ENCODE data around the gene TARBP1. TPM values are rescaled to one million over a fixed set of nuclear protein-coding genes. Genes with fewer than 3 reads are reported as not detected.

Gene TARBP1
- total and polyA plus RNA-seq, 2 of the 8 experiments (the other 6 are each of a cell fraction or from before 2014, with no cell fraction given) = 21.9 to 32.3 TPM

GRCh38 chr1:234342774-234343173, 136.2 kb downstream of the TARBP1 start:
- H2BK20ac ChIP-seq (ENCODE audit: low read length) = no peak overlapping the region
- no peak overlapping the region for H2AK5ac ChIP-seq (ENCODE audit: low read depth, low read length)
- no peaks in the 10 kb centered on the region for H4K20me1 ChIP-seq (replicated peaks in 1 of 2; ENCODE audit: control insufficient read depth in 1 of 2, insufficient read depth in 2 of 2, low read length in 2 of 2)
- no peak overlapping the region for H4K5ac ChIP-seq (ENCODE audit: insufficient read length, low read depth, low read length)
- no peak overlapping the region for H3K23ac ChIP-seq (ENCODE audit: insufficient read length)
- H3K79me2 ChIP-seq (ENCODE audit: control insufficient read depth in 1 of 2, insufficient read depth in 2 of 2, low read length in 2 of 2) = no peaks in the 10 kb centered on the region
- no peaks in the 10 kb centered on the region for H3K27me3 ChIP-seq (replicated peaks in 1 of 4; ENCODE audit: control insufficient read depth in 3 of 4, extremely low read depth in 1 of 4, insufficient read depth in 3 of 4, low read length in 3 of 4)
- no peak overlapping the region for H3K4me2 ChIP-seq (ENCODE audit: insufficient read depth in 1 of 2, low read depth in 2 of 2, low read length in 2 of 2)
- H3K27ac ChIP-seq (ENCODE audit: low read depth, low read length) = no peak overlapping the region
- no peak overlapping the region for H2BK120ac ChIP-seq (replicated peaks; ENCODE audit: low read depth, low read length)
- no peak overlapping the region for H3K9ac ChIP-seq (replicated peaks in 1 of 4; ENCODE audit: extremely low read depth in 1 of 4, low read depth in 3 of 4, low read length in 3 of 4)
- H3K36me3 ChIP-seq (ENCODE audit: control insufficient read depth in 2 of 4, insufficient read depth in 4 of 4, low read length in 3 of 4) = no peaks in the 10 kb centered on the region
- no peaks in the 10 kb centered on the region for H3K79me1 ChIP-seq (ENCODE audit: low read depth, low read length)
- H3K4me1 ChIP-seq (replicated peaks in 1 of 4; ENCODE audit: control insufficient read depth in 3 of 4, insufficient read depth in 4 of 4, low read length in 3 of 4) = no peaks in the 10 kb centered on the region
- ChIA-PET CTCF (ENCODE audit: partially characterized antibody) (interaction anchor here (1.0 to 1.5 kb wide), 4 partner anchors 14 to 33 kb away, joined by 3 to 5 read pairs (median 4); no protein-coding TSS in a partner anchor), POLR2A (ENCODE audit: partially characterized antibody) (no interaction called here)
- no peak overlapping the region; a peak in 1 of 8 replicates for H3K4me3 ChIP-seq (ENCODE audit: extremely low read depth in 1 of 4, insufficient read depth in 2 of 4, low read depth in 3 of 4, low read length in 4 of 4)
- DNase-seq (ENCODE audit: low read depth in 1 of 2, low spot score in 2 of 2) = no peak
- H3K23me2 ChIP-seq (ENCODE audit: low read depth, low read length) = no peaks in the 10 kb centered on the region
- WGBS, 2 experiments (ENCODE audit: extremely low coverage in 1 of 2, insufficient coverage in 1 of 2, insufficient read length in 1 of 2, insufficient replicate concordance in 2 of 2, low coverage in 1 of 2, low lambda C conversion rate in 2 of 2, missing lambda C conversion rate in 1 of 2) = 88% methylated on average over 5 of the region's 5 CpGs; no CpG with 5 or more reads in 1 of the 2 experiments
- no peak overlapping the region for H4K8ac ChIP-seq (ENCODE audit: extremely low read depth, insufficient read depth, low read length)
- H3K4ac ChIP-seq (replicated peaks; ENCODE audit: insufficient read length, low read depth, low read length) = no peak overlapping the region
- no peak overlapping the region; the same call in 1 of the 2 replicates for H2AFZ ChIP-seq (ENCODE audit: low read length)
- H3K14ac ChIP-seq (ENCODE audit: insufficient read length) = no peak overlapping the region
- H3K9me3 ChIP-seq (ENCODE audit: insufficient read depth in 2 of 2, low read depth in 1 of 2, low read length in 1 of 2) = peaks cover 4 to 5% of the 10 kb centered on the region in 2 experiments; a peak in 2 of 4 replicates
- no peak overlapping the region for H2BK12ac ChIP-seq (ENCODE audit: low read depth, low read length)
- H2BK15ac ChIP-seq (ENCODE audit: low read length) = no peak overlapping the region
- H4K91ac ChIP-seq (replicated peaks; ENCODE audit: insufficient read length, low read length) = no peak overlapping the region
- no peak overlapping the region for H3K18ac ChIP-seq (ENCODE audit: extremely low read depth, low read length)
- H2BK5ac ChIP-seq (ENCODE audit: low read depth, low read length) = no peak overlapping the region
- no peak for FAIRE-seq
- no peak overlapping the region for H3K56ac ChIP-seq (replicated peaks; ENCODE audit: insufficient read length, low read depth, low read length)
- TF ChIP-seq EZH2 (IDR thresholded peaks at IDR 0.05; ENCODE audit: low read depth, low read length, severe bottlenecking) (no peak), BRCA1 (IDR thresholded peaks at IDR 0.05; ENCODE audit: low read depth, low read length) (no peak)
